ENCODE measurements around the gene RRBP1. TPM values are rescaled to one million over a fixed set of nuclear protein-coding genes. Genes with fewer than 3 reads are reported as not detected.

Gene RRBP1
- total RNA-seq, 1 experiment from 2014 or later = 75.9 TPM

DNA sequence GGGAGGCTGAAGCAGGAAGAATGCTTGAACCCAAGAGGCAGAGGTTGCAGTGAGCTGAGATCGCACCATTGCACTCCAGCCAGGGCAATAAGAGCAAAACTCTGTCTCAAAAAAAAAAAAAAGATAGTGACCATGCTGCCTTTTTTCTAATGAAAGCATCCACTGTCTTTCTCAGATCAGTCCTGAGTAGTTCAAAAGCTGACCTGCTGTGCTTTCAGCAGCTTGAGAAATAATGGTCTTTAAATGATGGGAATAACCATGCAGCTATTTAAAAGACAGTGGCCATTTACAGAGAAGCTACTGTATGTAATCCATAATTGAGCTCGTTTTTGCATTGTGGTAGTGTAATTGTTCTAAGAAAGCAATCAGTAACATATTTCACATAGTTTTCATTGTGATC, 76.0 kb downstream of the RRBP1 start:
- BruUV-seq (replicated peaks) = no TSS peak
- ChIA-PET CTCF (interaction anchor here (0.5 kb wide), 1 partner anchor 107 kb away, joined by 20 read pairs; no protein-coding TSS in a partner anchor), POLR2A (ENCODE audit: low non-redundant PET) (no interaction called here)
- DNase-seq (ENCODE audit: low spot score) = no peak
- Histone ChIP-seq H3K4me3 (ENCODE audit: low read depth, low read length, poor library complexity, severe bottlenecking) (no peak overlapping the region), H3K9me3 (ENCODE audit: low read depth, low read length, poor library complexity, severe bottlenecking) (no peaks in the 10 kb centered on the region), H3K36me3 (ENCODE audit: insufficient read depth, low read length, poor library complexity, severe bottlenecking) (no peaks in the 10 kb centered on the region), H3K27ac (ENCODE audit: low read depth, low read length, poor library complexity, severe bottlenecking) (no peak overlapping the region), H3K4me1 (ENCODE audit: insufficient read depth, low read length, poor library complexity, severe bottlenecking) (no peaks in the 10 kb centered on the region), H3K27me3 (replicated peaks; ENCODE audit: insufficient read depth, low read depth, low read length, poor library complexity) (no peaks in the 10 kb centered on the region)
- intact Hi-C loops (cut with micrococcal nuclease; ENCODE audit: unreplicated experiment) = no loop called here
- TF ChIP-seq EZH2 (IDR thresholded peaks at IDR 0.05; ENCODE audit: borderline replicate concordance, low read depth, low read length, poor library complexity, severe bottlenecking) = no peak
- TF ChIP-seq, protein P1, sequence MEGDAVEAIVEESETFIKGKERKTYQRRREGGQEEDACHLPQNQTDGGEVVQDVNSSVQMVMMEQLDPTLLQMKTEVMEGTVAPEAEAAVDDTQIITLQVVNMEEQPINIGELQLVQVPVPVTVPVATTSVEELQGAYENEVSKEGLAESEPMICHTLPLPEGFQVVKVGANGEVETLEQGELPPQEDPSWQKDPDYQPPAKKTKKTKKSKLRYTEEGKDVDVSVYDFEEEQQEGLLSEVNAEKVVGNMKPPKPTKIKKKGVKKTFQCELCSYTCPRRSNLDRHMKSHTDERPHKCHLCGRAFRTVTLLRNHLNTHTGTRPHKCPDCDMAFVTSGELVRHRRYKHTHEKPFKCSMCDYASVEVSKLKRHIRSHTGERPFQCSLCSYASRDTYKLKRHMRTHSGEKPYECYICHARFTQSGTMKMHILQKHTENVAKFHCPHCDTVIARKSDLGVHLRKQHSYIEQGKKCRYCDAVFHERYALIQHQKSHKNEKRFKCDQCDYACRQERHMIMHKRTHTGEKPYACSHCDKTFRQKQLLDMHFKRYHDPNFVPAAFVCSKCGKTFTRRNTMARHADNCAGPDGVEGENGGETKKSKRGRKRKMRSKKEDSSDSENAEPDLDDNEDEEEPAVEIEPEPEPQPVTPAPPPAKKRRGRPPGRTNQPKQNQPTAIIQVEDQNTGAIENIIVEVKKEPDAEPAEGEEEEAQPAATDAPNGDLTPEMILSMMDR (conservative IDR thresholded peaks at IDR 0.05; ENCODE audit: low read depth, low read length) = no peak

DNA sequence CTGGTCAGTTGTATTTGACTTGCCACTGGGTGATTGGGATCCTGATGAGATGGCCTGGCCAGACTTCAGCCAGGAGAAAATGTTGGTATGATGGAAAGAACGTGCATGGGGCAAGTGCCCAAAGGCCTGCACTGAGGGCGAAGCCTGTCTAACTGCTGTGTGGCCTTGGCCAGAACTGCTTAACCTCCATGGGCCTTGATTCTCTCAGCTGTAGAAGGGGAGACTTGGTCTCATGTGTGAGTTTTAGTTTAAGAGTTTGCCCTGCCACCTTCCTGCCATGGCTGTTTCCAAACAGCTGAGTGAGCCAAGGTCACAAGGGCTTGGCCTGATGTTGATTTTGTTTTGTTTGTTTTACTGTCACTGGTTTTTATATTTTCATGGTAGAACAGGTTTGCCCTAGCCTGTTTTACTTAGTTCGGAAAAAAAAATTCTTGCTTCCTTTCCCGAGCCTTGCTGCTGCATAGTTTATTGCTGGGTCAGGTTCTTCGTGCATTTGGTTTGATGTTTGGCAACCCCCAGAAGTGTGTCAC, 76.8 kb downstream of the RRBP1 start:
- ChIA-PET POLR2A (ENCODE audit: low non-redundant PET) (no interaction called here), CTCF (no interaction called here)
- BruUV-seq (replicated peaks) = no TSS peak
- Histone ChIP-seq H3K27ac (ENCODE audit: low read depth, low read length, poor library complexity, severe bottlenecking) (no peak overlapping the region), H3K4me1 (ENCODE audit: insufficient read depth, low read length, poor library complexity, severe bottlenecking) (peaks cover 6% of the 10 kb centered on the region), H3K27me3 (replicated peaks; ENCODE audit: insufficient read depth, low read depth, low read length, poor library complexity) (no peaks in the 10 kb centered on the region), H3K36me3 (ENCODE audit: insufficient read depth, low read length, poor library complexity, severe bottlenecking) (no peaks in the 10 kb centered on the region), H3K9me3 (ENCODE audit: low read depth, low read length, poor library complexity, severe bottlenecking) (no peaks in the 10 kb centered on the region), H3K4me3 (ENCODE audit: low read depth, low read length, poor library complexity, severe bottlenecking) (no peak overlapping the region)
- intact Hi-C loops (cut with micrococcal nuclease; ENCODE audit: unreplicated experiment) = no loop called here
- no peak for DNase-seq (ENCODE audit: low spot score)
- TF ChIP-seq EZH2 (IDR thresholded peaks at IDR 0.05; ENCODE audit: borderline replicate concordance, low read depth, low read length, poor library complexity, severe bottlenecking) = no peak
- TF ChIP-seq, protein P1 (conservative IDR thresholded peaks at IDR 0.05; ENCODE audit: low read depth, low read length) = no peak

DNA sequence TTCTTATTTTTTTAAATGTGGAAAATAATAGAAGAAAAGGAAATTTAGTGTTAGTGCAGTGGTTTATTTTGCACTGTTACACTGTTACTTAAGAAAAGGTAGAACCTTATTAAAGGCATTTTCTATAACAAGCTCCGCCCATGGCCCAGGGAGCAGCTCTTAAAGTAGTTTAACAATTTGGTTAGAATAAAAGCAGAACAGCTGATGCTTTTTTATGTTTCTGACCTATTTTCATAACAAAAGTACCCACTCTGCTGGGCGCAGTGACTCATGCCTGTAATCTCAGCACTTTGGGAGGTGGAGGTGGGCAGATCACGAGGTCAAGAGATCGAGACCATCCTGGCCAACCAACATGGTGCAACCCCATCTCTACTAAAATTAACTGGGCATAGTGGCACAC, 79.5 kb downstream of the RRBP1 start:
- no TSS peak for BruUV-seq (replicated peaks)
- TF ChIP-seq EZH2 (IDR thresholded peaks at IDR 0.05; ENCODE audit: borderline replicate concordance, low read depth, low read length, poor library complexity, severe bottlenecking) = no peak
- TF ChIP-seq, protein P1 (conservative IDR thresholded peaks at IDR 0.05; ENCODE audit: low read depth, low read length) = no peak
- H3K4me3 ChIP-seq (ENCODE audit: low read depth, low read length, poor library complexity, severe bottlenecking) = no peak overlapping the region
- no peaks in the 10 kb centered on the region for H3K9me3 ChIP-seq (ENCODE audit: low read depth, low read length, poor library complexity, severe bottlenecking)
- CTCF ChIA-PET = interaction anchor here (1.0 kb wide), 1 partner anchor 66 kb away, joined by 3 read pairs; no protein-coding TSS in a partner anchor
- H3K36me3 ChIP-seq (ENCODE audit: insufficient read depth, low read length, poor library complexity, severe bottlenecking) = no peaks in the 10 kb centered on the region
- intact Hi-C loops (cut with micrococcal nuclease; ENCODE audit: unreplicated experiment) = no loop called here
- no peak for DNase-seq (ENCODE audit: low spot score)
- H3K27me3 ChIP-seq (replicated peaks; ENCODE audit: insufficient read depth, low read depth, low read length, poor library complexity) = no peaks in the 10 kb centered on the region
- POLR2A ChIA-PET (ENCODE audit: low non-redundant PET) = no interaction called here
- H3K27ac ChIP-seq (ENCODE audit: low read depth, low read length, poor library complexity, severe bottlenecking) = no peak overlapping the region
- H3K4me1 ChIP-seq (ENCODE audit: insufficient read depth, low read length, poor library complexity, severe bottlenecking) = peaks cover 6% of the 10 kb centered on the region
